GM18499 (cell line): ENCODE measurements around the gene OMP.

Experiments
- ATAC-seq: cut with Tn5 transposase; IDR thresholded peaks from one replicate; pipeline ENCODE4 v1.9.1; 2021; ENCODE audit warnings: moderate number of reproducible peaks; ENCODE audit not compliant: insufficient read depth, unreplicated experiment

The OMP gene

DNA sequence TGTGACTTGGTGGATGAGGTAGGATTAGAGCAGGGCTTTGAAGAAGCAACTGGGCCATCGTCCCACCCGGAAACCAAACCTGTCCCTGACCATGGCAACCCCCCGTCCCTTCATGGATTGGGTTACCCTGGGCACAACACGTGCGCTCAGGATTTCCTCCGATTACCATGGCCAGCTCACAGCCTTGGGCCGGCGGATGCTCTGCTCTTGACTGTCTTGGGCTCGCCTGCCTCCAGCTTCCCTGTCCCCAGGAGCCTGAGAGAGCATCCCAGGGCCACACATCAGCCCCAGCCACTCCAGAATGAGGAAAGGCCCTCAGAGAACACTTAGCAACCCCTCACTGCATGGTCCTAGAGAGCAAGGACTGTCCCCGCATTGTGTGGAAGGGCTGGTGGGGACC is 48.2 kb downstream of the OMP start:
- ATAC-seq = no peak

- no peak for ATAC-seq
These were observed 49.3 kb downstream of the OMP start for GRCh38 chr11:77151804-77152509.

- no peak for ATAC-seq
These were observed 50.2 kb downstream of the OMP start for GRCh38 chr11:77152846-77153245.
